CD4-positive, alpha-beta T cell treated with Interleukin-17A for 4 hours (primary cell): ENCODE results near the gene B9D2.
A peak's percentile ranks its signal among the peaks of the same experiment; 100 is the strongest.

Source experiments
- DNase-seq: peaks from one replicate; pipeline ENCODE4 v3.0.0-alpha.2; 2020; ENCODE audit warnings: mixed read lengths

The B9D2 gene

GRCh38 chr19:41325947-41326706 lies 37.8 kb downstream of the B9D2 start:
- DNase-seq = peak; percentile 44

GRCh38 chr19:41325640-41325946 lies 38.4 kb downstream of the B9D2 start:
- DNase-seq = no peak

- peak; percentile 29 for DNase-seq
Measured at GRCh38 chr19:41324921-41325639, 38.9 kb downstream of the B9D2 start.

- no peak for DNase-seq
Measured at GRCh38 chr19:41324231-41324702, 39.7 kb downstream of the B9D2 start.

GRCh38 chr19:41323430-41324125 lies 40.4 kb downstream of the B9D2 start:
- no peak for DNase-seq

- DNase-seq = no peak
Measured at GRCh38 chr19:41323023-41323422, 40.9 kb downstream of the B9D2 start.

GRCh38 chr19:41322451-41322850 lies 41.5 kb downstream of the B9D2 start:
- DNase-seq = no peak

- no peak for DNase-seq
Measured at GRCh38 chr19:41321600-41322270, 42.2 kb downstream of the B9D2 start.

GRCh38 chr19:41321204-41321599 lies 42.7 kb downstream of the B9D2 start:
- no peak for DNase-seq

- no peak for DNase-seq
Measured at GRCh38 chr19:41320568-41320967, 43.4 kb downstream of the B9D2 start.

GRCh38 chr19:41320185-41320518 lies 43.8 kb downstream of the B9D2 start:
- no peak for DNase-seq

GRCh38 chr19:41319500-41320184 lies 44.3 kb downstream of the B9D2 start:
- no peak for DNase-seq

GRCh38 chr19:41318696-41319499 lies 45.1 kb downstream of the B9D2 start:
- DNase-seq = no peak

- no peak for DNase-seq
Measured at GRCh38 chr19:41316306-41316920, 47.5 kb downstream of the B9D2 start.

- no peak for DNase-seq
Measured at GRCh38 chr19:41311613-41312012, 52.3 kb downstream of the B9D2 start.

- DNase-seq = no peak
Measured at GRCh38 chr19:41311072-41311471, 52.9 kb downstream of the B9D2 start.

GRCh38 chr19:41310033-41310831 lies 53.7 kb downstream of the B9D2 start, which contains the start of gene CCDC97:
CCDC97 (plus strand) TSS chr19:41310172; CDS start chr19:41310311, 139 bp downstream.
- DNase-seq = peak; percentile 92

- no peak for DNase-seq
Measured at GRCh38 chr19:41309180-41310032, 54.5 kb downstream of the B9D2 start.

- peak; percentile 95 for DNase-seq
Measured at GRCh38 chr19:41308450-41309179, 55.3 kb downstream of the B9D2 start.
